DND-41 (cell line): ENCODE results near the gene CHAD.

ENCODE experiments used
- ATAC-seq: fragments of 200-7000 bp; cut with Tn5 transposase; 3 replicates; pipeline ENCODE4 v1.9.1; 2021; ENCODE audit warnings: low read depth; ENCODE audit not compliant: insufficient read depth
- DNase-seq: peaks from one replicate; pipeline ENCODE4 v3.0.0-alpha.2; 2020
- H2AFZ ChIP-seq: 2 replicates; pipeline ENCODE4 v1.6.0; 2012; ENCODE audit warnings: low read depth, low read length
- H3K27ac ChIP-seq: 2 replicates; pipeline ENCODE4 v1.5.1; 2012; ENCODE audit warnings: low read length, inconsistent platforms
- H3K27me3 ChIP-seq: fragments of 200-600 bp; sonication (generic); 2 replicates; pipeline ENCODE4 v1.6.0; 2012; ENCODE audit warnings: low read length, mild to moderate bottlenecking, inconsistent platforms; ENCODE audit not compliant: insufficient read depth, poor library complexity
- H3K36me3 ChIP-seq: 2 replicates; pipeline ENCODE4 v1.5.1; 2012; ENCODE audit warnings: low read length, inconsistent platforms; ENCODE audit not compliant: insufficient read depth
- H3K4me1 ChIP-seq: 2 replicates; pipeline ENCODE4 v1.5.1; 2012; ENCODE audit warnings: mild to moderate bottlenecking, low read length; ENCODE audit not compliant: insufficient read depth
- H3K4me2 ChIP-seq: 2 replicates; pipeline ENCODE4 v1.6.0; 2012; ENCODE audit warnings: mild to moderate bottlenecking, moderate library complexity, low read length, inconsistent platforms; ENCODE audit not compliant: insufficient read depth
- H3K4me3 ChIP-seq, 2 experiments: fragments of 200-600 bp in 1 of 2; shearing (Covaris generic) in 1 of 2; 2 replicates each; pipeline ENCODE4 v1.5.1; 2012 to 2016; ENCODE audit warnings: inconsistent platforms in 2 of 2, low read length in 2 of 2, mild to moderate bottlenecking in 2 of 2, low read depth in 1 of 2, moderate library complexity in 1 of 2
- H3K79me2 ChIP-seq: 2 replicates; pipeline ENCODE4 v1.6.0; 2012; ENCODE audit warnings: low read length, inconsistent platforms; ENCODE audit not compliant: insufficient read depth
- H3K9ac ChIP-seq: 2 replicates; pipeline ENCODE4 v1.6.0; 2012; ENCODE audit warnings: low read depth, mild to moderate bottlenecking, inconsistent platforms, low read length, moderate library complexity
- H3K9me3 ChIP-seq: 2 replicates; pipeline ENCODE4 v1.5.1; 2012; ENCODE audit warnings: low read length, moderate library complexity, mild to moderate bottlenecking, inconsistent platforms; ENCODE audit not compliant: insufficient read depth, severe bottlenecking
- H4K20me1 ChIP-seq: 2 replicates; pipeline ENCODE4 v1.6.0; 2012; ENCODE audit warnings: low read length; ENCODE audit not compliant: insufficient read depth
- CTCF ChIP-seq: IDR thresholded peaks from 2 replicates; pipeline ENCODE4 v1.5.1; 2012; ENCODE audit warnings: borderline replicate concordance, low read length, moderate library complexity, mild to moderate bottlenecking; ENCODE audit not compliant: poor library complexity, severe bottlenecking; ENCODE audit errors: extremely low read depth
- EZH2 ChIP-seq: IDR thresholded peaks from 3 replicates; pipeline ENCODE4 v1.6.1; 2012; ENCODE audit warnings: borderline replicate concordance, low read depth, mild to moderate bottlenecking, moderate library complexity, low read length, inconsistent platforms; ENCODE audit not compliant: severe bottlenecking

Gene CHAD

GRCh38 chr17:50514936-50515702 is 46.4 kb upstream of the CHAD start:
- no peak overlapping the region for H3K4me3 ChIP-seq
- TF ChIP-seq EZH2: no peak
- no peak for TF ChIP-seq CTCF
- DNase-seq: no peak
- no peaks in the 10 kb centered on the region for H3K79me2 ChIP-seq
- H3K9me3 ChIP-seq: no peaks in the 10 kb centered on the region
- H2AFZ ChIP-seq: no peak overlapping the region
- H3K36me3 ChIP-seq: no peaks in the 10 kb centered on the region
- H3K27ac ChIP-seq: no peak overlapping the region
- no peak overlapping the region for H3K9ac ChIP-seq
- no peak for ATAC-seq
- peaks cover 5% of the 10 kb centered on the region for H3K27me3 ChIP-seq
- no peak overlapping the region for H3K4me2 ChIP-seq
- H4K20me1 ChIP-seq: no peaks in the 10 kb centered on the region
- peaks cover under 1% of the 10 kb centered on the region; the same call in 1 of the 2 replicates for H3K4me1 ChIP-seq

GRCh38 chr17:50514388-50514787 is 45.7 kb upstream of the CHAD start:
- DNase-seq (no peak), ATAC-seq (no peak)
- Histone ChIP-seq H2AFZ (no peak overlapping the region), H3K9me3 (no peaks in the 10 kb centered on the region), H3K4me1 (peaks cover 8% of the 10 kb centered on the region), H3K27ac (no peak overlapping the region), H3K9ac (no peak overlapping the region), H3K27me3 (peaks cover 5% of the 10 kb centered on the region), H3K79me2 (no peaks in the 10 kb centered on the region), H3K36me3 (no peaks in the 10 kb centered on the region), H3K4me2 (no peak overlapping the region), H4K20me1 (no peaks in the 10 kb centered on the region), H3K4me3 (no peak overlapping the region)
- TF ChIP-seq CTCF: no peak
- TF ChIP-seq EZH2: no peak

- TF ChIP-seq CTCF: no peak
- TF ChIP-seq EZH2: no peak
- no peak overlapping the region for H3K4me2 ChIP-seq
- H3K9me3 ChIP-seq: no peaks in the 10 kb centered on the region
- DNase-seq: no peak
- H2AFZ ChIP-seq: no peak overlapping the region
- H3K27me3 ChIP-seq: peaks cover 5% of the 10 kb centered on the region
- no peaks in the 10 kb centered on the region for H3K79me2 ChIP-seq
- H3K4me3 ChIP-seq: no peak overlapping the region
- H3K4me1 ChIP-seq: peaks cover 16% of the 10 kb centered on the region
- no peak overlapping the region for H3K27ac ChIP-seq
- ATAC-seq: no peak
- H3K36me3 ChIP-seq: no peaks in the 10 kb centered on the region
- H3K9ac ChIP-seq: no peak overlapping the region
- H4K20me1 ChIP-seq: no peaks in the 10 kb centered on the region
These were observed 44.8 kb upstream of the CHAD start for GRCh38 chr17:50513495-50513894.

GRCh38 chr17:50511058-50511457 is 42.4 kb upstream of the CHAD start:
- Histone ChIP-seq H3K4me3 (no peak overlapping the region), H3K27ac (no peak overlapping the region), H3K27me3 (peaks cover 3% of the 10 kb centered on the region), H3K4me2 (no peak overlapping the region), H3K9me3 (no peaks in the 10 kb centered on the region), H4K20me1 (no peaks in the 10 kb centered on the region), H2AFZ (no peak overlapping the region), H3K4me1 (peaks cover 25% of the 10 kb centered on the region), H3K36me3 (no peaks in the 10 kb centered on the region), H3K79me2 (no peaks in the 10 kb centered on the region), H3K9ac (no peak overlapping the region)
- TF ChIP-seq CTCF: no peak
- no peak for TF ChIP-seq EZH2
- no peak for ATAC-seq
- DNase-seq: no peak
